HG02870 (cell line): Measurements from ENCODE around the gene MXRA8.
A peak's percentile ranks its signal among the peaks of the same experiment; 100 is the strongest.
"Not testable (repeated sequence)": the region's sequence is repeated elsewhere in the genome, so short reads cannot be mapped to it uniquely, and the experiment has no call there.

ENCODE experiments used
- ATAC-seq: cut with Tn5 transposase; IDR thresholded peaks from one replicate; pipeline ENCODE4 v1.9.1; 2021; ENCODE audit warnings: mild to moderate bottlenecking, moderate library complexity; ENCODE audit not compliant: unreplicated experiment

Gene MXRA8, protein sequence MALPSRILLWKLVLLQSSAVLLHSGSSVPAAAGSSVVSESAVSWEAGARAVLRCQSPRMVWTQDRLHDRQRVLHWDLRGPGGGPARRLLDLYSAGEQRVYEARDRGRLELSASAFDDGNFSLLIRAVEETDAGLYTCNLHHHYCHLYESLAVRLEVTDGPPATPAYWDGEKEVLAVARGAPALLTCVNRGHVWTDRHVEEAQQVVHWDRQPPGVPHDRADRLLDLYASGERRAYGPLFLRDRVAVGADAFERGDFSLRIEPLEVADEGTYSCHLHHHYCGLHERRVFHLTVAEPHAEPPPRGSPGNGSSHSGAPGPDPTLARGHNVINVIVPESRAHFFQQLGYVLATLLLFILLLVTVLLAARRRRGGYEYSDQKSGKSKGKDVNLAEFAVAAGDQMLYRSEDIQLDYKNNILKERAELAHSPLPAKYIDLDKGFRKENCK

GRCh38 chr1:1358433-1359271 is at the start of gene MXRA8:
TSS of gene MXRA8 (minus strand) at chr1:1358555. CDS start at chr1:1358504, 51 bp downstream.
- no peak for ATAC-seq

DNA sequence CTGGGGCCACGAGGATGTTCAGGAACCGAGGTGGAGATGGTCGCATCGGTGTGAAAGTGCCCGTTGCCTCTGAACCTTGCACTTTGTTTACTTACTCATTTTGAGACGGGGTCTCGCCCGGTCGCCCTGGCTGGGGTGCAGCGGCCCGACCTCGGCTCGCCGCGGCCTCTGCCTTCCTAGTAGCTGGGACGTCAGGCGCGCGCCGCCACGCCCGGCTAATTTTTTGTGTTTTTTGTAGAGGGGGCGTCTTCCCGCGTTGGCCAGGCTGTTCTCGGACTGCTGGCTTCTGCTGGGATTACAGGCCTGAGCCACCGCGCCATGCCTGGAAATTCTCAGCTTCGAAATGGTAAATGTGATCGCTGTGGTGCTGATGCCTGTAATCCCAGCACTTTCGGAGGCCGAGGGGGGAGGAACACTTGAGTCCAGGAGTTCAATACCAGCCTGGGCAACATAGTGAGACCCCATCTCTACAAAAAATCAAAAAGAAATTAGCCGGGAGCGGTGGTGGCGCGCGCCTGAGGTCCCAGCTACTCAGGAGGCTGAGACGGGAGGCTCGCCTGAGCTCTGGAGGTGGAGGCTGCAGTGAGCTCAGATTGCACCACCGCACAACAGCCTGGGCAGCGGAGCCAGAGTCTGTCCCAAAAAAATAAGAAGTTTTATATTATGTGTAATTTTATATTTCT is 49.4 kb upstream of the MXRA8 start:
- ATAC-seq: peak; percentile 17

DNA sequence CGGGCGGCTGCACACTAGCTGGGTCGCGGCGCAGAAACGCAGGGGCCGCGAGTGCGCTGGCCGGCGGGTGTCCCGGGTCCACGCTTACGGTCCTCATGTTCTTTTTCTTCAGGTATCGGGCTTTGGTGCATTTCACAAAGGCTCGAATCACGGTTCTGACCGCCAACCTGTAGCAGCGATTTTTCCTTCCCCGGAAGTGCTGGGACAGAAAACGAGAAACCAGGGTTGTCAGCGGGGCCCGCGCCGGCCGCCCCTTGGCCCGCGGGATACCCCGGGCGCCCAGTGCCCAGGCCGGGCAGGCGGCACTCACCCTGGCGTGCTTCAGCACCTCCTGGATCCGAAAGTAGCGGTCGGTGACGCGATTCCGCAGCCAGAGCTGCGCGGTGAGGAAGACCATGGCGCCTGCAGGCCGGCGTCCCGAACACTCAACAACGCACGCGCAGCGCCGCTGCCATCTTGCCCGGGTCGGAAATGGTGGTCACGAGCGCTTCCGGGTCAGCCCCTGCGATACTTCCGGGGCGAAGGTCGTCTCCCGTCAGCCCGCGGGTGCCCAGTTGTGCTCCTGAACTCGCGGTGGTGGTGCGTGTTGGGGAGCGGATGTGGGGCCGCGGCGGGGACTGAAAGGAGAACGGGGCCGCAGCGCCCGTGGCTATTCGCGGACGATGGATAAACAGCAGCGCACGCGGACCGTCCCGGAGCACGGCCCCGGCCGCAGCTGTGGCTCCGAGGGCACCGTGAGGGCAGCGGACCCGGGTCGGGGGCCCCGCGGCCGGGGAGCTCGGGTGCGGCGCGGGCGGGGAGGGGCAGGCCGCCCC is 48.7 kb upstream of the MXRA8 start, which contains the start of gene MRPL20:
MRPL20 (minus strand) TSS at position 473 of the 815 bp plus-strand sequence; CDS start at position 397, 76 bp downstream.
- ATAC-seq: peak; percentile 94

DNA sequence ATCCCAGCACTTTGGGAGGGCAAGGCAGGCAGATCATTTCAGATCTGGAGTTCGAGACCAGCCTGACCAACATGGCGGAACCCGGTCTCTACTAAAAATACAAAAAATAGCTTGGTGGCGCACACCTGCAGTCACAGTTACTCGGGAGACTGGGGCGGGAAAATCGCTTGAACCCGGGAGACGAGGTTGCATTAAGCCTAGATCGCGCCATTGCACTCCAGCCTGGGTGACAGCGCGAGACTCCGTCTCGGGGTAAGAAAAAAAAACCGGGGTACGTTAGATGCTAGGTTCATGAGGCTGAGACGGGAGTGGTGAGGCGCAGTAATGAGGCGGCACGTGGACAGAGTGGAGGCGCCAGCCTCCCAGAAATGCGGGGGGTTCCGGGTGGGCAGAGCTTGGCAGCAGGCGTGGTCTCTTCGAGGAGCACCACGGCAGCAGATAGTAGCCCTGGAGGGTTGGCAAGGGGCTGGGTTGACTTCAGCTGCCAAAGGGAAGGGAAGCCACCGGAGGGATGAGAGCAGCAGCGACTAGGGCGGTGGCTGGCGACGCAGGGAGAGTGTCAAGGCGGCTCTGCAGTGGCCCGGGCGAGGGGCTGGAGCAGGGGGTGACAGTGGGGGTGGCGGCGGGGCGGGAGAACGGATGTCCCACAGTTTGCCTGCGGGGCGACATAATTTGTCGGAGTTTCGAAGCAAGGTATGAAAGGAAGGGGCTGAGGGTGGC is 47.9 kb upstream of the MXRA8 start:
- ATAC-seq: no peak

DNA sequence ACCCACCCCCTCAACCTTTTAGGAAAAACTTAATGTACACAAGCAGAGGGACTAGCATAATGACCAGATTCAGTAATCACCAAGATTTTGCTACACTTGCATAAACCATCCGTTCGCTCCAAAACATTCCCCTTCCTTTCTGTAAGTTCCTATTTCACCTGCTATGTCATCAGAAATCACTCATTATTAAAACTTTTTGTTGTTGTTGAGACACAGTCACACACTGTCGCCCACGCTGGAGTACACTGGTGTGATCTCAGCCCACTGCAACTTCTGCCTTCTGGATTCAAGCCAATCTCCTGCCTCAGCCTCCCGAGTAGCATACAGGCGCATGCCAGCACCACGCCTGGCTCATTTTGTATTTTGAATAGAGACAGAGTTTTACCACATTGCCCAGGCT is 45.3 kb upstream of the MXRA8 start:
- ATAC-seq: no peak

DNA sequence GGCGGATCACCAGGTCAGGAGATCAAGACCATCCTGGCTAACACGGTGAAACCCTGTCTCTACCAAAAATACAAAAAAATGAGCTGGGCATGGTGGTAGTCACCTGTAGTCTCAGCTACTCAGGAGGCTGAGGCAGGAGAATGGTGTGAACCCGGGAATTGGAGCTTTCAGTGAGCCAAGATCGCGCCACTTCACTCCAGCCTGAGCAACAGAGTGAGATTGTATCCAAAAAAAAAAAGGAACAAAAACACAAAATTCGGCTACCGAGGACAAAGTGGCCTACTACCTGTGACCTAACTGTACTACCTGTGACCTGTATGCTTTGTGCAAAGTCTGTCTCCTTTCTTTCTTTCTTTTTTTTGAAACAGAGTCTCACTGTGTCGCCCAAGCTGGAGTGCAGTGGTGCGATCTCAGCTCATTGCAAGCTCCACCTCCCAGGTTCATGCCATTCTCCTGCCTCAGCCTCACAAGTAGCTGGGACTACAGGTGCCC is 44.6 kb upstream of the MXRA8 start:
- not testable (repeated sequence) for ATAC-seq

- ATAC-seq: no peak
Observed at GRCh38 chr1:1402072-1402900, 43.9 kb upstream of the MXRA8 start.

DNA sequence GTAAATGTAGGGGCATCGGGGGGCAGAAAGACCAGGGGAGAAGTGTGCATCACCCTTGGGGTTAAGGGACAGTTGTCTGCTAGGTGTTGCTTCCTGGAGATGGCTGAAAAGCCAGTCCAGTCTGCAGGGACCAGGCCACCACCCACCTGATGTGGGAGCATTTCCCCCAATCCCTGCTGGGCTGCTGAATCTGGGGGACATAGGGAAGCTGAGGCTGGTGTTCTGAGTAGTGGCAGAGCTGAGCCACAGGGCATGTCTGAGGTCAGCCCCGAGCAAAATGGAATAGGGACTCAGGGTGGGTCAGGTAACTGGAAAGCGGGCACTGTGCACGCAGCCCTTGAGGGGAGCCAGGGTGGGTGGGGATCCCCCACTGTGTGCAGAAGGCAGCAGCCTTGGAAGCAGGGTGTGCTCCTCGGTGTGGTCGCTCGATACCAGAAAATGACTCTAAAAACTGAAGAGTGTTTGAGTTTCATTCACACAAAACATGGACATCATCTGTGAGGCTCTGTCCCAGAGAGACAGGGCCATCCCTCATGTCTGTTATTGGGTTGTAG is 43.2 kb upstream of the MXRA8 start:
- no peak for ATAC-seq

DNA sequence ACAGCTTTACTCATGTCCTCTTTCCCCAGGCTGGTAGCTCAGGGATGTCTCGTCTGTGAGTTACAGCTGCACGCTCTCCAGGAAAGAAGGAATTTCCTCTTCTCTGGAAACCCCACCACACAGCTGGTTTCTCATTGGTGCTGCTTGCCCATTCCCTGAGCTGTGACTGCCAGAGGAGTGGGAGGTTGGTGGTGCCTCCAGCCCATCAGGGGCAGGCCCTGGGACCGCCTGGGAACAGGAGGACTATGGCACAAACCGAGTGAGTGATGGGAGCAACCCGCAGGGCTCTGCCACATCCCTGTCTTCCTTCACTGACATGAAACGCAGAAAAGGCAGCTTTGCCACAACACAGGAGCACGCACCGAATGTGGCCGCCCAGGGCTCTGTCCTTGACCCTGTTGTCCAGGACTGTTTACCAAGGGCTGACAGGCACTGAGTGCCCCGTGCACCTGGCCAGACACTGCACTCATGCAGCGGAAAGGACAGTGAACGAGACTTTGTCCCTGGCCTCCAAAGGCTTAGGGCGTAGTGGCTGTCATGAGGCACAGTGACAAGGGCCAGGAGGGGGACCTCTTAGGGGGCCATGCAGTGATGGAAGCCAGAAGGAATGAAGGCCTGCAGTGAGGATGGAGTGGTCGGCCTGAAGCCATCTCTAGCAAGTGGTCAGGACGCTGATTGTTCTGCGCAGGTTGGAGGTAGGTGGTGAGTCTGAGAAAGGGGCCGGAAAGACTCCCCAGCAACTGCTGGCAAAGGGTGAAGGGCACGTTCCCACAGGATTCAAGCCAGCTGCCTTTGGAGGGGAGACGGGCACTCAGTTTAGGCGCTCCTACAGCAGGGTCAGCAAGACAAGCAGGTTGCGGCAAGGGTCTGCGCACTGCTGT is 42.5 kb upstream of the MXRA8 start:
- ATAC-seq: no peak

DNA sequence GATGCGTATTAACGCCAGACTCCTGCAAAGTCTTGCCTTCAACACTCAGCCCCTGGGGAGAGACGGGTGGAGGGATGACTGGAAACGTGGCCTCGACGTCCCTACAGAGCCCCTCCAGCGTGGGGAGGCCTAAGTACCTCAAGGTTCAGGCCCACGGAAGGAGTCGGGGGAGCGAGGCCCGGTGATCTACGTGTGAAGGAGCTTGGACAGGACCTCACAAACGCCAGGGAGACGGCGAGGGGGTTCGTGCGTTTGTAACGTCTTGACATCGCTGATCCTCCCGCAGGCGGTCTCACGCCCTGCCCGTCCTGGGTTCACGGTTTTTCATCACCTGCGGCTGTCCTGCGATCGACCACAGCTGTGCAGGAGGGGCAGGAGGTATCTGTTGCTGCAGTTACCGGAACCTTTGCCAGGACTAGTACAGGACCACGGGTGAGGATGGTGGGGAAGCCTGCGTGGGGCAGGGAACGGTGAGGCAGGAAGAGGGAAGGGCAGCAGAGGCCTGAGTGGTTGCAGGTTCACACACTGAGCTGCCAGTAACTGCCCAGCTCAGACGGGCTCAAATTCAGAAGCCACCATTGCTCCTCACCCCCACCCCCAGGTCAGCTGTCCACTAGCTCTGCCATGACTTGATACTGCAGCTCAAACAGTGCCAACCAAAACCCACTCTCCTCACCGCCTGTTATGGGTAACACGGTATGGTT is 41.7 kb upstream of the MXRA8 start:
- ATAC-seq: peak; percentile 10

GRCh38 chr1:1399187-1399871 is 41.0 kb upstream of the MXRA8 start, which contains the start of gene CCNL2:
TSS of gene CCNL2 (minus strand) at chr1:1399335. CDS start at chr1:1399306, 29 bp downstream.
- ATAC-seq: peak; percentile 92

DNA sequence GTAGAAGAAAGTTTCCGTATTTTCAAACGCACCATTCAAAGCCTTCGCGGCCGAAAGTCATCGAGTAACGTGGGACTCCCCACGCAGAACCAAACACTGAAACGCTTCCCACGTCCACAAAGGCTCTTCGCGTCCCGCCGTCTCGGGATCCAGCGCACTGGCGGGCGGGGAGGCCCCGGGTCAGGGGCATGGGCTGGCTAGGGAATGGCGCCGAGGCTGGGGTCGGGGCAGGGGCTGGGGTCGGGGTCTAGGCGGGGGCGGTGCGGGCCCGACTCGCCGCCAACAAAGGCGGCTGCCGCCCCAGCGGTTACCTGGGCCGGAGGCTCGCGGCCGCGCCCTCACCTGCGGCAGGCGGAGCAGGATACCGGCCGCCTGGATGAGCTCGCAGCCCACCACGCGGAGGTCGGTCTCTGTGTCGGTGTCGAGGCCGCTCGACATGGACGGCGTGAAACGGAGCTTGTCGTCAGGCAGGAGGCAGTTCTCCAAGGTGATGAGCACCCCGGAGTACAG is 40.4 kb upstream of the MXRA8 start:
- no peak for ATAC-seq

DNA sequence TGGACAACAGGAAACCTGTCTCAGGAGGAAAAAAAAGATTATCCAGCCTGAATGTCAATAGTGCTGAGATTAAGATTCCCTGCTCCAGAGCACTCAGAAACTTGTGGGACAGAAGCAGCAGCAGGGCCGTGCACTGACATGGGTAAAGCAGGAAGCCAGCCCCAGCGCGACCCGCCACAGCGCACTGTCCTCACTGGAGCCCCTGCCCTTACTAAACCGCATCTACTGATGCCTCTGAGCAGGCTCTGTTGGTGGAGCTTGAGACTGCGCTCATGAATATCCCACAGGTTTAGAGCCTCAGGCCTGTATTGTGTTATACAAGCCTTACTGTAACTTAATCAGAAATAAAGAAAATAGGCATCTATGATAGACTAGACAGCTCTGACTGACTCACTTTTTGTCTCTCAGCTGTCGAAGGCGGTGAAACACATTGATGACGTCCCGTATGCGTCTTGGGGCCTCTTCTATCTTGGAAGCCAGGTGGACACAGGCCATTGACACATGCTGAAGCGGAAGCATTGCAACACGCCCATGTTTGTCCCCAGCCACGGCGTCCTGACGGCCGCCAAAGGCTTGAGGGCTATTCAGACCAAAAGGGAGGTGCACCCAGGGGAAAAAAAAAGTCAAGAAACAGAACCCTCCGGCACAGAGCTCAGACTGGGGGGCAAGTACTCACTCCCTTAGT is 39.6 kb upstream of the MXRA8 start:
- no peak for ATAC-seq

DNA sequence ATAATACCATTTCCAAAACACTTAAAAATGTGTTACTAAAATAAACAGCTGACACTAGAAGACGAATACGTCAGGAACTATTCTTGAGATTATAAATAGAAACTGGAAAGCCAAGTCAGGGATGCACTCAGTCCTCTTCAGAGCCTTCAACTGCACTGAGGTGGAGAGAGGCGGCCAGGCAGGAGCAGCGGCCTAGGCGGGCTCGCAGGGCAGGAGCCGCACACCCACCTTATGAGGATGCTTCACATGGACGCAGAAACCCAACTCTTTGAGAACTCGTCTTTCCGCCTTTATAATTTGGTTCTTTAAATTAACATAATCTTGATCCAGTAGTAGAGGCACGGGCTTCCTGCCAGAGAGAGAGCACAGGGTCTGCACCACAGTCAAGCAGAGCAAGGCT is 36.8 kb upstream of the MXRA8 start:
- ATAC-seq: no peak

DNA sequence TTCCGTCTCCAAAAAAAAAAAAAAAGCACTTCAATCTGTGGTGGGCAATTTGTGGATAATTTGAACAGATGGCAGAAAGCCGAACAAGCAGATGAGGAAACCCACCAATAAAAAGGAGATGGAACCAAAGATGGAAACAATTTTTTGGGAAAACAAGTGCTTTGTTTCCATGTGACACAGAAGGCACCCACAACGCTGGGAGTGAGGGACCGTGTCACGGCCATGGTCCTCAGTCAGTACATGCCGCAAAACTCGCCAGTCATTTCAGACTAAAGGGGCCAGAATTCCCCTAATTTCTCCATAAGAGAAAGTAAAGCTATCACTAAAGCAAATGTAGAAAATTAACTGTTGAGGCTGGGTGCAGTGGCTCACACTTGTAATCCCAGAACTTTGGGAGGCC is 35.8 kb upstream of the MXRA8 start:
- no peak for ATAC-seq
